ENCODE results near the gene ACSM6.
A peak's percentile ranks its signal among the peaks of the same experiment; 100 is the strongest.

- TF ChIP-seq CTCF (IDR thresholded peaks at IDR 0.05) (no peak), POLR2AphosphoS5 (IDR thresholded peaks at IDR 0.05) (peak; percentile 11 to 60), POLR2A (IDR thresholded peaks at IDR 0.05; ENCODE audit: low read depth) (no peak), EP300 (IDR thresholded peaks at IDR 0.05) (no peak)
These were observed 72.6 kb downstream of the ACSM6 start for GRCh38 chr10:95266674-95267095.
